Endothelial cell of umbilical vein (primary cell): Measurements from ENCODE around the gene SH3D21.

Source experiments
- EZH2 ChIP-seq: IDR thresholded peaks from 2 replicates; pipeline ENCODE4 v1.6.1; 2012; ENCODE audit warnings: borderline replicate concordance, low read depth, mild to moderate bottlenecking, moderate library complexity, low read length, inconsistent platforms; ENCODE audit not compliant: severe bottlenecking
- GATA2 ChIP-seq: IDR thresholded peaks from 2 replicates; pipeline ENCODE4 v1.7.0; 2011; ENCODE audit warnings: low read depth, mild to moderate bottlenecking, moderate library complexity, mixed read lengths, low read length; ENCODE audit not compliant: insufficient read length, insufficient read depth
- TF ChIP-seq, protein P1 (sequence below), 2 donors: IDR thresholded peaks; 1 replicate in 1 of 2; 2 replicates in 1 of 2; pipeline ENCODE4 v1.5.1; 2011; ENCODE audit warnings: low read length in 2 of 2, mild to moderate bottlenecking in 2 of 2, moderate library complexity in 2 of 2, control low read depth in 1 of 2, inconsistent platforms in 1 of 2, low read depth in 1 of 2; ENCODE audit not compliant: insufficient read depth in 1 of 2; ENCODE audit errors: extremely low read depth in 1 of 2

DNA sequence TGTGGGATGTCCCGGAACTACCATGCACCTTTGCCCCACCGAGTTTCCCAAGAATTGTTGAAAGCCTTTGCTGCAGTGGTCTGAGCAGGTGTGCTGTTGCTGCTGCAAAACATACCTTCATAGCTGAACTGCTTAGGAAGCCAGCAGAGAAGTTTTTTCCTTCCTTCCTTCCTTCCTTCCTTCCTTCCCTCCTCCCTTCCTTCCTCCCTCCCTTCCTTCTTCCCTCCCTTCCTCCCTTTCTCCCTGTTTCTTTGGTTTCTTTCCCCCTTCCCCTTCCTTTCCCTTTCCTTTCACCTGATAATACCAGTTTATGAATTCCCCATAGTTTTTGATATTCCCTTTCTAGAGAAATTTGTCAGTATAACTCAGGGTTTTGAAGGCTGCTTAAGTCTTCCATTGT lies 10.8 kb upstream of the SH3D21 start:
- TF ChIP-seq, protein P1, sequence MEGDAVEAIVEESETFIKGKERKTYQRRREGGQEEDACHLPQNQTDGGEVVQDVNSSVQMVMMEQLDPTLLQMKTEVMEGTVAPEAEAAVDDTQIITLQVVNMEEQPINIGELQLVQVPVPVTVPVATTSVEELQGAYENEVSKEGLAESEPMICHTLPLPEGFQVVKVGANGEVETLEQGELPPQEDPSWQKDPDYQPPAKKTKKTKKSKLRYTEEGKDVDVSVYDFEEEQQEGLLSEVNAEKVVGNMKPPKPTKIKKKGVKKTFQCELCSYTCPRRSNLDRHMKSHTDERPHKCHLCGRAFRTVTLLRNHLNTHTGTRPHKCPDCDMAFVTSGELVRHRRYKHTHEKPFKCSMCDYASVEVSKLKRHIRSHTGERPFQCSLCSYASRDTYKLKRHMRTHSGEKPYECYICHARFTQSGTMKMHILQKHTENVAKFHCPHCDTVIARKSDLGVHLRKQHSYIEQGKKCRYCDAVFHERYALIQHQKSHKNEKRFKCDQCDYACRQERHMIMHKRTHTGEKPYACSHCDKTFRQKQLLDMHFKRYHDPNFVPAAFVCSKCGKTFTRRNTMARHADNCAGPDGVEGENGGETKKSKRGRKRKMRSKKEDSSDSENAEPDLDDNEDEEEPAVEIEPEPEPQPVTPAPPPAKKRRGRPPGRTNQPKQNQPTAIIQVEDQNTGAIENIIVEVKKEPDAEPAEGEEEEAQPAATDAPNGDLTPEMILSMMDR (IDR thresholded peaks at IDR 0.05; ENCODE audit: extremely low read depth in 1 of 2, insufficient read depth in 1 of 2, low read depth in 1 of 2, low read length in 2 of 2) = no peak
- TF ChIP-seq GATA2 = no peak
- no peak for TF ChIP-seq EZH2
